Measurements from ENCODE around the gene CELSR2.
"Not testable (repeated sequence)": the region's sequence is repeated elsewhere in the genome, so short reads cannot be mapped to it uniquely, and the experiment has no call there.

CELSR2 gene

GRCh38 chr1:109280862-109281261 is 31.5 kb downstream of the CELSR2 start:
- ChIA-PET CTCF (no interaction called here), POLR2A (no interaction called here)
- no peak for TF ChIP-seq CTCF (IDR thresholded peaks at IDR 0.05; ENCODE audit: control extremely low read depth, extremely low read depth, low read depth, missing control alignments)
- DNase-seq (ENCODE audit: extremely low spot score) = no peak

GRCh38 chr1:109281680-109282496 is 32.5 kb downstream of the CELSR2 start:
- no peak for DNase-seq (ENCODE audit: extremely low spot score)
- POLR2A ChIA-PET = no interaction called here
- CTCF ChIA-PET = interaction anchor here (1.0 to 2.3 kb wide), 10 partner anchors 10 to 251 kb away, joined by 3 to 20 read pairs (median 6); no protein-coding TSS in a partner anchor
- no peak for TF ChIP-seq CTCF (IDR thresholded peaks at IDR 0.05; ENCODE audit: control extremely low read depth, extremely low read depth, low read depth, missing control alignments)

- ChIA-PET POLR2A (no interaction called here), CTCF (interaction anchor here (0.8 to 2.3 kb wide), 15 partner anchors 10 to 250 kb away, joined by 3 to 20 read pairs (median 5); no protein-coding TSS in a partner anchor)
- no peak for TF ChIP-seq CTCF (IDR thresholded peaks at IDR 0.05; ENCODE audit: control extremely low read depth, extremely low read depth, low read depth, missing control alignments)
- DNase-seq (ENCODE audit: extremely low spot score) = peak; percentile 48
Observed at GRCh38 chr1:109282497-109282951, 33.2 kb downstream of the CELSR2 start.

- TF ChIP-seq CTCF (IDR thresholded peaks at IDR 0.05; ENCODE audit: control extremely low read depth, extremely low read depth, low read depth, missing control alignments) = peak; percentile 63
- POLR2A ChIA-PET = no interaction called here
- DNase-seq (ENCODE audit: extremely low spot score) = peak; percentile 97
- CTCF ChIA-PET = interaction anchor here (0.8 to 2.3 kb wide), 15 partner anchors 9 to 250 kb away, joined by 3 to 20 read pairs (median 5); no protein-coding TSS in a partner anchor
Observed at GRCh38 chr1:109282952-109283747, 33.8 kb downstream of the CELSR2 start, which contains the start of gene PSRC1. Gene PSRC1, minus strand, starts transcription at chr1:109283145.

- no peak for DNase-seq (ENCODE audit: extremely low spot score)
- ChIA-PET CTCF (interaction anchor here (1.1 to 2.3 kb wide), 4 partner anchors 8 to 249 kb away, joined by 3 to 20 read pairs (median 4); no protein-coding TSS in a partner anchor), POLR2A (no interaction called here)
- TF ChIP-seq CTCF (IDR thresholded peaks at IDR 0.05; ENCODE audit: control extremely low read depth, extremely low read depth, low read depth, missing control alignments) = no peak
Observed at GRCh38 chr1:109283748-109284600, 34.6 kb downstream of the CELSR2 start.

- POLR2A ChIA-PET; CTCF ChIA-PET; DNase-seq (ENCODE audit: extremely low spot score): not testable (repeated sequence)
Observed at GRCh38 chr1:109286762-109287161, 37.4 kb downstream of the CELSR2 start.

Measured in GM10248 (cell line).